Activated CD4-positive, alpha-beta T cell treated with anti-CD3 and anti-CD28 coated beads, Interleukin-2, amount 10 ng/mL, durations not matched to agents 24 days and 14 days (primary cell): Measurements from ENCODE around the gene AXDND1. TPM values are rescaled to one million over a fixed set of nuclear protein-coding genes. Genes with fewer than 3 reads are reported as not detected.
A peak's percentile ranks its signal among the peaks of the same experiment; 100 is the strongest.

ENCODE experiments used
- DNase-seq: peaks from one replicate; pipeline ENCODE4 v3.0.0; 2022
- H3K27ac Mint-ChIP-seq: one replicate; pipeline ENCODE4 v1.8.0; 2022; ENCODE audit warnings: mild to moderate bottlenecking, mixed read lengths
- H3K27me3 Mint-ChIP-seq: one replicate; pipeline ENCODE4 v1.8.0; 2022; ENCODE audit warnings: mixed read lengths
- H3K36me3 Mint-ChIP-seq: one replicate; pipeline ENCODE4 v1.8.0; 2022; ENCODE audit warnings: low read depth, mild to moderate bottlenecking, mixed read lengths
- H3K4me1 Mint-ChIP-seq: one replicate; pipeline ENCODE4 v1.8.0; 2021; ENCODE audit warnings: mixed read lengths
- H3K4me3 Mint-ChIP-seq: one replicate; pipeline ENCODE4 v1.8.0; 2022; ENCODE audit warnings: mild to moderate bottlenecking, moderate library complexity, mixed read lengths
- H3K9me3 Mint-ChIP-seq: one replicate; pipeline ENCODE4 v1.8.0; 2021; ENCODE audit warnings: mixed read lengths
- intact Hi-C: fragments of 100-400 bp; cut with micrococcal nuclease; formaldehyde crosslinking; loops from one replicate; pipeline ENCODE4 v1.15.1; 2023
- total RNA-seq: library from RNA; stranded (reverse); gene quantifications from 2 replicates; pipeline ENCODE4 v1.2.3, GENCODE V29; 2022

AXDND1 gene
- total RNA-seq = 0.21 TPM in 1 of 2 replicates, not detected in the other

DNA sequence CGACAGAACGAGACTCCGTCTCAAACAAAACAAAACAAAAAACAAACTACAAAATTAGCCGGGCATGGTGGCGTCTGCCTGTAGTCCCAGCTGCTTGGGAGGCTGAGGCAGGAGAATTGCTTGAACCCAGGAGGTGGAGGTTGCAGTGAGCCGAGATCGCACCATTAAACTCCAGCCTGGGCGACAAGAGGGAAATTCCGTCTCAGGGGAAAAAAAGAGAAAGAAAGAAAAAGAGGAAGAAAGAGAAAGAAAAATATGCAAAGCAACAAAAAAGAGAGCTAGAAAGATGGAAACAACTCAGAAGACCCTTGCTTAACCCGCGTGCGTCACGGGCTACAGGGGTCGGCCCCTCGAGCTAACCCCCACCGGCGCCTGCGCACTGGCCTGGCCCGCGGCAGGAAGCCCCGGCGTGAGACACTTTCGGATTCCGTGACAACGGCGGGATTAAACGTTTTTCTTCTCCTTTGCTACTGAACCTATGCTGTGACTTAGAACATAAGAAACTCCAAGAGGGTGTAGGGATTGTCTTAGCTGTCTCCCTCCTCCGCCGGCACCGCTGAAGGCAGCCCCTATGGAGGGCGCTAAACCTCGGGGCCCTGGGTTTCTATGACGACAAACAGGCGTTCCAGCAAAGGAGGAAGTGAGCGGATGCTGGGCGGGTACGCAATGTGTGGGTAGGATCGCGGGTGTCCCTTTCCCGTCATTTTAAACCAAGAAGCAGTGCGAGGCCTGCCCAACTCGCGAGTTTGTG lies at the start of gene AXDND1:
AXDND1 (plus strand) TSS at position 630 of the 751 bp plus-strand sequence. CDS start 539 bp downstream, outside the sequence.
- H3K4me1 Mint-ChIP-seq = peaks cover 9% of the 10 kb centered on the region
- DNase-seq = peak; percentile 96

GRCh38 chr1:179318491-179318890 lies 47.3 kb upstream of the AXDND1 start:
- H3K27ac Mint-ChIP-seq = no peak overlapping the region
- peaks cover 6% of the 10 kb centered on the region for H3K9me3 Mint-ChIP-seq
- H3K36me3 Mint-ChIP-seq = peaks cover 44% of the 10 kb centered on the region
- DNase-seq = no peak
- H3K4me3 Mint-ChIP-seq = no peak overlapping the region
- no peaks in the 10 kb centered on the region for H3K27me3 Mint-ChIP-seq
- intact Hi-C loops = no loop called here
- peaks cover 9% of the 10 kb centered on the region for H3K4me1 Mint-ChIP-seq

More for the DNA sequence above, at the start of gene AXDND1:
- H3K4me3 Mint-ChIP-seq = peak within 1 kb of the TSS; percentile 96
- H3K36me3 Mint-ChIP-seq = peaks cover 2% of the 10 kb centered on the region
- intact Hi-C loops = loop anchor here (1.0 to 10.0 kb wide), 8 partner anchors 72 to 823 kb away; partner anchors contain the start of genes ABL2, FAM20B, QSOX1 and SOAT1
- H3K9me3 Mint-ChIP-seq = no peaks in the 10 kb centered on the region
- H3K27ac Mint-ChIP-seq = peak within 1 kb of the TSS; percentile 97
- peaks cover 4% of the 10 kb centered on the region for H3K27me3 Mint-ChIP-seq

- no peak overlapping the region for H3K4me3 Mint-ChIP-seq
- peaks cover 11% of the 10 kb centered on the region for H3K4me1 Mint-ChIP-seq
- H3K27ac Mint-ChIP-seq = no peak overlapping the region
- no peaks in the 10 kb centered on the region for H3K27me3 Mint-ChIP-seq
- intact Hi-C loops = no loop called here
- peaks cover 49% of the 10 kb centered on the region for H3K36me3 Mint-ChIP-seq
- peaks cover 6% of the 10 kb centered on the region for H3K9me3 Mint-ChIP-seq
- DNase-seq = no peak
Measured at GRCh38 chr1:179321533-179322216, 44.1 kb upstream of the AXDND1 start.

DNA sequence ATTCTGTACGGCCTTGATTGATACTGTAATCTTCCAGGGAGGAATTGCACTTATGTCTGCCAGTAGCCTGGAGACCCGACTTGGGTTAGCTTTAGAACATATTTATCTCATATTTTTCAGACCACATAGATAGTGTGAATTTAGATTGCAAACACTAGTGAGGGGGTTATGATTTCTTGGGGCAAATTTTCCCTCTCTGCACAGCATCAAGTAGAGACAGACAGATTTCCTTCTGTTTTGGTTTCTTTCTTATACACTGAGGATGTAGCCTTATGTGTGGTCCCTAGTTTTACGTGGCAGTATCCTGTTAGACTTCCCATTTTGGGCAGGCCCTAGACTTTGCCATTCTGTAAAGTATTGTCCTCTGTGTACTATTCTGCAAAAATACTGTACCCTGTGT lies 43.2 kb upstream of the AXDND1 start:
- Mint-ChIP-seq H3K9me3 (peaks cover 6% of the 10 kb centered on the region), H3K4me3 (no peak overlapping the region), H3K27me3 (no peaks in the 10 kb centered on the region), H3K27ac (no peak overlapping the region), H3K4me1 (peaks cover 10% of the 10 kb centered on the region), H3K36me3 (peaks cover 50% of the 10 kb centered on the region)
- no peak for DNase-seq
- intact Hi-C loops = no loop called here

DNA sequence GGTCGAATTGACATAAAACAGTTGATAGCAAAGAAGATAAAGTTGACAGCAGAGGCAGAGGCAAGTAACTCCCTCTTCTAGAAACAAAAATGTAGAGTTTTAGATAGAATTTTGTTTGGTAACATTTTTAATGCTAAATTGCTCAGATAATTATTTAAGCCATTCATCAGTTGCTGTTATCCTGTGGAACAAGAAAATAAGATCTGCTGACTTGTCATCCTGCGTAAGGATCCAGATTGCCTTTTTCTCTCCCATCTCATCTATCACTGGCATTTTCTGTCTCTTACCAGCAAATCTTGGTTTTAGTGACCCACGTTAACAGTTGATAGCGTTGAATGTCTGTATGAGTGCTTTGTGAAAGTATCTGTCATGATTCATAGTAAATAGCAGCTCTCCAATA lies 42.3 kb upstream of the AXDND1 start:
- Mint-ChIP-seq H3K36me3 (peaks cover 54% of the 10 kb centered on the region), H3K4me3 (no peak overlapping the region)

DNA sequence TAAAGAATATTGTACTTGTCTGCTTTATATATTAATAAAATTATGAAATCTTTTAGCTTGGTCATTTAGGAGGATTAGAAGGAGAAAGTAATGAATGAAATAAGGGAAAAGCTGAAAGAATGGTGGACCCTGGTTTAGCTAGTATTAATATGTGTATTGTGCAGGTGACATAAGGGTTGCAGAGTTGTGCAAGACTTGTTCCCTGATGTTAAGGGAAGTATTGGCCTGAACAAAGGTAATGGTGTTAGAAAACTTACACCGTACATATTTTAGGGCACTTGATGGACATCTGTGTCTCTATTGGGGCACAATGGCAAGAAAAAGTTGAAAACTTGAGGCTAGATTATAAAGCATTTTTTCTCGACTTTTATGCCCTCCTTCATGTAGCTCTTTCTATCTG lies 39.9 kb upstream of the AXDND1 start:
- Mint-ChIP-seq H3K36me3 (peaks cover 59% of the 10 kb centered on the region), H3K27ac (no peak overlapping the region), H3K9me3 (peaks cover 13% of the 10 kb centered on the region), H3K4me3 (no peak overlapping the region), H3K27me3 (no peaks in the 10 kb centered on the region), H3K4me1 (peaks cover 13% of the 10 kb centered on the region)
- no peak for DNase-seq
- intact Hi-C loops = no loop called here

More for the DNA sequence above, 42.3 kb upstream of the AXDND1 start:
- Mint-ChIP-seq H3K4me1 (peaks cover 9% of the 10 kb centered on the region), H3K27me3 (no peaks in the 10 kb centered on the region), H3K9me3 (peaks cover 6% of the 10 kb centered on the region), H3K27ac (no peak overlapping the region)
- no peak for DNase-seq
- intact Hi-C loops = no loop called here

DNA sequence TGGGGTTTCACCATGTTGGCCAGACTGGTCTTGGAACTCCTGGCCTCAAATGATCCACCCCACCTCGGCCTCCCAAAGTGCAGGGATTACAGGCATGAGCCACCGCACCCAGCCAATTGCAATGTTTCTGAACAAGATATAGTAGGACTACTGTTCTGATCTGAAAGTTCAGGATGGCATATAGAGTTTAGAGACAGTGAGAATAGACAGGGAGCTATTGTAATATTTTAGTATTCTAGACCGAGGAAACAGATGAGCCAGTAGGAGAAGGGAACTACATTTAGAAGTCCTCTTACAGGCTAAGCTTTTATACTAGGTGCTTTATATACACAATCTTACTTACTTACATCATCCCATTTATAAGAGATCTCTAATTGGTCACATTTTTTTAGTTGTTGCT lies 39.0 kb upstream of the AXDND1 start:
- Mint-ChIP-seq H3K27me3 (no peaks in the 10 kb centered on the region), H3K4me3 (no peak overlapping the region), H3K36me3 (peaks cover 53% of the 10 kb centered on the region), H3K9me3 (peaks cover 7% of the 10 kb centered on the region), H3K27ac (no peak overlapping the region), H3K4me1 (peaks cover 11% of the 10 kb centered on the region)
- no peak for DNase-seq
- intact Hi-C loops = no loop called here

GRCh38 chr1:179327196-179327595 lies 38.6 kb upstream of the AXDND1 start:
- Mint-ChIP-seq H3K9me3 (peaks cover 7% of the 10 kb centered on the region), H3K36me3 (peaks cover 49% of the 10 kb centered on the region), H3K27ac (no peak overlapping the region), H3K4me1 (peaks cover 9% of the 10 kb centered on the region), H3K4me3 (no peak overlapping the region), H3K27me3 (no peaks in the 10 kb centered on the region)
- intact Hi-C loops = no loop called here
- no peak for DNase-seq

DNA sequence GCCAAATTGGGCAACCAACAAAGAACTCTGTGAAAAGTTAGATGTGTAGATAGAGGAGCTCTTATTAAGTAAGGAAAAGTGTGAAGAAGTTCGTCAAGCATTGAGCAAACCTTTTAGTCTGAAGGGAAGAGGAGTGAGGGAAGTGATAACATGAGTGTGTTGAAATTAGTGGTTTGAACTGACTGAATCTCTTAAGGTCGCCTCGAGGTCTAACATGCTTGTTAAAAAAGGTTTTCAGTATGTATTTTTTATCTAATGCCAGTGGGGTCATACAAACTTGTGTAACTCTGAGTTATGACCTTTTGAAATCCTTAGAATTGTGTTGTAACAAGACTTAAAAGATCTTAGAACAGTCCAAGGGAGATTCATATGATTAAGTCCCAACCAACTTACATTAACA lies 38.1 kb upstream of the AXDND1 start:
- peaks cover 47% of the 10 kb centered on the region for H3K36me3 Mint-ChIP-seq
- H3K9me3 Mint-ChIP-seq = peaks cover 7% of the 10 kb centered on the region
- H3K4me3 Mint-ChIP-seq = no peak overlapping the region
- intact Hi-C loops = no loop called here
- DNase-seq = no peak
- peaks cover 6% of the 10 kb centered on the region for H3K4me1 Mint-ChIP-seq
- no peak overlapping the region for H3K27ac Mint-ChIP-seq
- H3K27me3 Mint-ChIP-seq = no peaks in the 10 kb centered on the region

DNA sequence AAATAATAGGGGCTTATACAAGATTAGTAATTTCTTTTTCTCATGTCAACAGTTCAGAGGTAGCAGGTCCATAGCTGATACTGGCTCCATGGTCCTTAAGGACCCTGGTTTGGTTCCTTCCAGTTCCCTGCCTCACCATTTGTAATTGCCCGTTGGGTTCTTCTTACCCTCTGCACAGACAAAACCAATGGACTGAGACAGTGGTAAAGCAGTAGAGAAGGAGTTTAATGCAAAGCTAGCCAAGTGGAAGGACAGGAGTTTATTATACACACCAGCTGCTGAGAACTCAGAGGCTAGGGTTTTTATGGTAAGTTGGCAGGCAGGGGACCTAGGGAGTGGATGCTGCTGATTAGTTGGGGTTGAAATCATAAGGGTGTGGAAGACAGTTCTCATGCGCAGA lies 35.9 kb upstream of the AXDND1 start:
- intact Hi-C loops = no loop called here
- peaks cover 7% of the 10 kb centered on the region for H3K9me3 Mint-ChIP-seq
- H3K4me3 Mint-ChIP-seq = no peak overlapping the region
- peaks cover 8% of the 10 kb centered on the region for H3K4me1 Mint-ChIP-seq
- no peak overlapping the region for H3K27ac Mint-ChIP-seq
- peaks cover 47% of the 10 kb centered on the region for H3K36me3 Mint-ChIP-seq
- H3K27me3 Mint-ChIP-seq = no peaks in the 10 kb centered on the region
- DNase-seq = no peak

- Mint-ChIP-seq H3K27ac (peak overlapping the region; percentile 6), H3K9me3 (peaks cover 7% of the 10 kb centered on the region), H3K4me3 (no peak overlapping the region), H3K27me3 (no peaks in the 10 kb centered on the region), H3K36me3 (peaks cover 39% of the 10 kb centered on the region), H3K4me1 (peaks cover 10% of the 10 kb centered on the region)
- intact Hi-C loops = no loop called here
- no peak for DNase-seq
Measured at GRCh38 chr1:179334440-179334839, 31.3 kb upstream of the AXDND1 start.

- DNase-seq = no peak
- intact Hi-C loops = no loop called here
- Mint-ChIP-seq H3K27ac (no peak overlapping the region), H3K4me1 (peaks cover 6% of the 10 kb centered on the region), H3K36me3 (peaks cover 35% of the 10 kb centered on the region), H3K27me3 (no peaks in the 10 kb centered on the region), H3K4me3 (no peak overlapping the region), H3K9me3 (no peaks in the 10 kb centered on the region)
Measured at GRCh38 chr1:179337288-179337687, 28.5 kb upstream of the AXDND1 start.

DNA sequence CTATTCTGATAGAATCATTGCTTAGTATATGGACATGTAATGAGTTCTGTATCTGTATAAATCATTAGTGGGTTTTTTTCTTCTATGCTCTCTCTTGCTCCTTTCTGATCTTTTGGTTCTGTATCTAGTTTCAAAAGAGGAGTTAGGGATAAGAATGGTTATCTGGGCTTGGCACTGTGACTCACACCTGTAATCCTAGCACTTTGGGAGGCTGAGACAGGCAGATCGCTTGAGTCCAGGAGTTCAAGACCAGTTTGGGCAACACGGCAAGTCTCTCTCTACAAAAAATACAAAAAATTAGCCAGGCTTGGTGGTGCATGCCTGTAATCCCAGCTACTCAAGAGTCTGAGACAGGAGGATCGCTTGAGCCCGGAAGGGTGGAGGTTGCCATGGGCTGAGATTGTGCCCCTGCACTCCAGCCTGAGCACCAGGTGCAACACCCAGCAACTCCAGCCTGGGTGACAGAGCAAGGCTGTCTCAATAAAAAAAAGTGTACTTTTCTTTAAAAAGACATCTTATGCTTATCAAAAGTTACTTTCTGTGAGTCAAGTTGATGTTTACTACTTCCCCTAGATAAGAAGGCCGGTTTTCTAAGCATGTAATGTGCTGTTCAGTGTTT lies 27.7 kb upstream of the AXDND1 start:
- intact Hi-C loops = no loop called here

GRCh38 chr1:179340918-179341317 lies 24.9 kb upstream of the AXDND1 start:
- intact Hi-C loops = no loop called here
- H3K27me3 Mint-ChIP-seq = no peaks in the 10 kb centered on the region
- no peak overlapping the region for H3K27ac Mint-ChIP-seq

More for the DNA sequence above, 27.7 kb upstream of the AXDND1 start:
- H3K36me3 Mint-ChIP-seq = peaks cover 35% of the 10 kb centered on the region
- H3K27ac Mint-ChIP-seq = no peak overlapping the region
- peaks cover 6% of the 10 kb centered on the region for H3K4me1 Mint-ChIP-seq
- no peak for DNase-seq
- H3K4me3 Mint-ChIP-seq = no peak overlapping the region
- no peaks in the 10 kb centered on the region for H3K27me3 Mint-ChIP-seq
- no peaks in the 10 kb centered on the region for H3K9me3 Mint-ChIP-seq

More at GRCh38 chr1:179340918-179341317, 24.9 kb upstream of the AXDND1 start:
- DNase-seq = no peak
- peaks cover 2% of the 10 kb centered on the region for H3K4me1 Mint-ChIP-seq
- peaks cover 38% of the 10 kb centered on the region for H3K36me3 Mint-ChIP-seq
- no peaks in the 10 kb centered on the region for H3K9me3 Mint-ChIP-seq
- H3K4me3 Mint-ChIP-seq = no peak overlapping the region
